CD4-positive, alpha-beta T cell treated with Interleukin-2 at 100 ng/mL for 4 hours (primary cell): Measurements from ENCODE around the gene ATP4A.
A peak's percentile ranks its signal among the peaks of the same experiment; 100 is the strongest.

Source experiments
- DNase-seq: peaks from one replicate; pipeline ENCODE4 v3.0.0-alpha.2; 2020; ENCODE audit warnings: low spot score

The ATP4A gene

GRCh38 chr19:35565016-35565856 is 1.8 kb upstream of the ATP4A start:
- DNase-seq = no peak

DNA sequence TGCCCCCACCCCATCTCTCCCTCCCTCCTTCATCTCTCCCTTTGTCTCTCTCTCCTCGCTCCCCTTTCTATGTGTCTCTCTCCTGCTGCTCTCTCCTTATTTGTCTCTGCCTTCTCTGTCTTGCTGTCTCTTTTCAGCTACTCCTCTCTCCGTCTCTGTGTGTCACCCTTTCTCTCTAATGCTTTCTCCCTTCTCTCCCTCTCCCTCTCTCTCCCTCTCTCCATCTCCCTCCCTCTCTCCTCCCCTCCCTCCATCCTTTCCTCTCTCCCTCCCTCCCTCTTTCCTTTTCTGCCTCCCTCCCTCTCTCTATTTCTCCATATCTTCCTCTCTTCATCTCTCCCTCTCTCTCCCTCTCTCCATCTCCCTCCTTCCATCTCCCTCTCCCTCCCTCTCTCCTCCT is 682 bp downstream of the ATP4A start:
- DNase-seq = no peak

DNA sequence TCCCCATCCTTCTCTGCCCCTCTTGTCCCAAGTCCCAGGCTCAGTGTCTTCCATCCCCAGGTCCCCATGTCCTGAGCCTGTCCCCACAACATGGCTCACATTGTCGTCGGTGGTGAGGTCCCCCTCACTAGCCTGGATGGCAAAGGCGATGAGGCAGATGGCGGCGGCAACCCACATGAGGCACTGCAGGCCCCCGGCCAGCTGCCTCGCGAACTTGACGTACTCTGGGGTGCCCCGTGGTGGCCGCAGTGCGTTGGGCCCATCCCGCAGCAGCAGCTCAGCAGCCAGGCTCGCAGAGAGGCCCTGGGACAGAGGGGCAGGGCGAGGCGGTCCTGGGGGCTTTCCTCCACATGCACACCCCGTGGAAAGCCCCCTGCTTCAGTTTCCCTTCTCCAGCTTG is 1.1 kb downstream of the ATP4A start:
- DNase-seq = no peak

DNA sequence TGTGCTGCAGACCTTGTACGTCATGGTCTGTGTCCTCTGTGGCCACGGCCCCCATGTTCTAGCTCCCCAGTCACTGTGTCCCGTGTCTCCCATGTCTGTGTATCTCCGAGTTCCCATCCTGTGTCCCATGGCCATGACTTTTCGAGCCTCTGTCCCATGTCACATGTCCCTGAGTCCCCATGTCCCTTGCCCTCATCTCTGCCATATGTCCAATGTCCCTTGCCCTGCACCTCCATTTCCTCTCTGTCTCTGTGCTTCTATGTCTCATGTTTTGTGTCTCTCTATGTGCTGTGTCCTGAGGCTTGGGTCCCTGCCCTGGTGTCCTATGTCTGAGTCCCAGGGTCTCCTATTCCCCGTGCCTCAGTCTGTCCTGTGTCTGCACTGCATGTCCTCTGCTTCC is 2.0 kb downstream of the ATP4A start:
- DNase-seq = no peak

DNA sequence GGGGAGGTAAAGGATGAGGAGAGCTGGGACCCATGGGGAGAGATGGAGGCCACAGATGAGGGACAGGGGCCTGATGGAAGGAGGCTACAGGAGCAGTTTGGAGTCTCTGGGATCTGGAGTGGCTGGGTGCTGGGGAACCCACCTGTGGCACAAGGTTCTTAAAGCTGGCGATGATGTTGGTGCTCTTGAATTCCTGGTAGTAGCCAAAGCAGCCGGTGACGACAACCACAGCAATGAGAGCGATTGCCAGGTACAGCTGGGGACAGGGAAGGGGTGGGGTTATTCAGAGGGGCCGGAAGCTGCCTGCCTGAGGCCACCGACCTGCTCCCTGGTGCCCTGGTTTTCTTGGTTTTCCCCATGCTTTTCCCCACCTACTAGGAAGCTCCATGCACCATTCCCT is 2.8 kb downstream of the ATP4A start:
- DNase-seq = no peak

DNA sequence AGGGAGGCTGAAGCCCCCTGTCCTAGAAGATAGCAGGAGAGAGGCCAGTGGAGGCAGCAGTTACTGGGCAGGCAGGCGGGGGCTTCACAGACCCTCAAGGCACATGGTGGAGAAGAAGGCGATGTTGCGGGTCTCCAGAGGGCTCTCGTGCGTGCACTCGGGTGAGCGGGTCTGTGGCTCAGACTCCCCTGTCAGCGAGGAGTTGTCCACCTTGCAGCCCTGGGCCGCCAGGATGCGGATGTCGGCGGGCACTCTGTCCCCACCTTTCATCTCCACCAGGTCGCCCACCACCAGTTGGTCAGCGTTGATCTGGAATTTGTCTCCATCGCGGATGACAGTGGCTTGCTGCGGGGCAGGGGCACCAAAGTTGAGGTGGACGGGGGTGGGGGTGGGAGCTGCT is 3.2 kb downstream of the ATP4A start:
- DNase-seq = no peak

- no peak for DNase-seq
Measured at GRCh38 chr19:35559781-35560180, 3.7 kb downstream of the ATP4A start.

DNA sequence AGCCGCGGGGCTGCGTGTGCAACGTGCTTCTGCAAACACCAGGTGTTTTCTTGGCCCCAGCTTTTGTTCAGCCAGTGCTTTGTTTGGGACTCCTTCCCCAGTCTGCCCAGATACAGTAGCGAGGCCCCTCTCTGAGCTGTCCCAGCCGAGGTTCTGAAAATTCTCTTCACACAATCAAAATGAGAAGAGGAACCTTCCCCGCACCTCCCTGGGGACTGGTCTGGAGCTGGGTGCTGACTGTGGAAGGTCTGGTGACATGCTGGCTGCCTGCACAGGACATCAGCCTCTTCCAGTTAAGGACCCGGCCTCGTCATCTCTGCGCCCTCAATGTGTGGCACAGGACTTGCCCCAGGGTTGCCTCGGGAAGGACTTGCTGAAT is 4.2 kb downstream of the ATP4A start:
- no peak for DNase-seq

- DNase-seq = no peak
Measured at GRCh38 chr19:35558400-35559280, 4.8 kb downstream of the ATP4A start.

GRCh38 chr19:35557539-35558399 is 5.7 kb downstream of the ATP4A start:
- DNase-seq = peak; percentile 29

GRCh38 chr19:35556846-35557538 is 6.5 kb downstream of the ATP4A start:
- DNase-seq = no peak

- DNase-seq = no peak
Measured at GRCh38 chr19:35556025-35556590, 7.3 kb downstream of the ATP4A start.

DNA sequence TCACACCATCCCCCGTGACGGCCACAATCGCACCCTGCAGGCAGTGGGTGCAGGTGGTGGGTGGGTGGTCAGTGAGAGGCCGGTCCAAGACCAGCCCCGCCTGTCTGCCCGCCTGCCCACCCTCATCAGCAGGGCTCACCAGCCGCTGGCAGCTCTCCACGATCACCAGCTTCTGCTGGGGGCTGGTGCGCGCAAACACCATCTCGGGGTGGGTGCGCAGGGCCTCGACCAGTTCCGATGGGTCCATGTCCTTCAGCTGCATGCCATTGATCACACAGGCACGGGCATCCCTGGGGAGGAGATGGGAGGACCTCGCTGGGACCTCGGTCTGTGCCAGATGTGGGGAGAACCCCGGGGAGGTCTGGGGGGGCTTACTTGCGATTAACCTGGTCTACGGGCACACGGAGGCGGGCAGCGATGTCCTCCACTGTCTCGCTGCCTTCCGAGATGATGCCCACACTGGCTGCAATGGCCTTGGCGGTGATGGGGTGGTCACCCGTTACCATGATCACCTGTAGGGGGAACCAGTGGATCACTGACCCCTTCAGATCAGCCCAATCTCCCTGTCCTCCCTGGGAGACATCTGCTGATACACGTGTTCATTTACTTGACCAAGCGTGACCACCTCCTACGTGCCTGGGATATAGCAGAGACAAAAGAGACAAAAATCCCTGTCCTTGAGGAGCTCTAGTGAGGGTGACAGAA is 8.0 kb downstream of the ATP4A start:
- no peak for DNase-seq

GRCh38 chr19:35554076-35554475 is 9.4 kb downstream of the ATP4A start:
- no peak for DNase-seq

- no peak for DNase-seq
Measured at GRCh38 chr19:35553385-35554000, 10.0 kb downstream of the ATP4A start.

GRCh38 chr19:35552534-35553384 is 10.7 kb downstream of the ATP4A start:
- no peak for DNase-seq

DNA sequence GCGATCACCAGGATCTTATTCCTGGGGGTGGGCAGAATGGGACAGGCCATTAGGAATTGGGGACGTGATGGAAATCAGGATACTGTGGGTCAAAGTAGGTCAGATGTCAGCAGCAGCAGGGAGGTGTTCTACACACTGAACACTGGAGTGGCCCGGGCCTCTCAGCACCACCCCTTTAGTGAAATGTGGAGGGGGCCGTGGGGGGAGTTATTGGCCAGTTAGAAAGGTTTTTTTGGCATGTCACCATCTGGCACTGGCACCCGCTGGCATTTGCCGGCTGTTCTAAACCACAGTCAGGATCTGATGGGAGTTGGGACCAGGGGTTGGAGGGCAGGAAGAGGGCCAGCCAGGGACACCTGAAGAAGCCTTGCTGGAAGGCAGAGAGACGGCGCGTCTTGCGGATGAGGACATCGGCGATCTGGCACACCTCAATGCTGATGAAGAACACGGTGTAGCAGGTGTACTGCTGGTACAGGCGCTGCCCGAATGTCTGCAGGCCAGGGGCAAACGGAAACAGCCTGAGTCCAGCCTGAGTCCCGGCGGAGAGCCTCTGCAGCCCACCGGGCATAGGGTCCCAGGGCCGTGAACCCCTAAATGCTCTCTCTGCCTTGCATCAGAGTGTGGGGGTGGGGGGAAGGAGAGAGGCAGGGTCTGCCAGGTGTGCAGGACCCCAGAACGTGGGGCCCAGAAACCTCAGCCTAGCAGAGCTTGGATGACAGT is 12.2 kb downstream of the ATP4A start:
- DNase-seq = no peak

DNA sequence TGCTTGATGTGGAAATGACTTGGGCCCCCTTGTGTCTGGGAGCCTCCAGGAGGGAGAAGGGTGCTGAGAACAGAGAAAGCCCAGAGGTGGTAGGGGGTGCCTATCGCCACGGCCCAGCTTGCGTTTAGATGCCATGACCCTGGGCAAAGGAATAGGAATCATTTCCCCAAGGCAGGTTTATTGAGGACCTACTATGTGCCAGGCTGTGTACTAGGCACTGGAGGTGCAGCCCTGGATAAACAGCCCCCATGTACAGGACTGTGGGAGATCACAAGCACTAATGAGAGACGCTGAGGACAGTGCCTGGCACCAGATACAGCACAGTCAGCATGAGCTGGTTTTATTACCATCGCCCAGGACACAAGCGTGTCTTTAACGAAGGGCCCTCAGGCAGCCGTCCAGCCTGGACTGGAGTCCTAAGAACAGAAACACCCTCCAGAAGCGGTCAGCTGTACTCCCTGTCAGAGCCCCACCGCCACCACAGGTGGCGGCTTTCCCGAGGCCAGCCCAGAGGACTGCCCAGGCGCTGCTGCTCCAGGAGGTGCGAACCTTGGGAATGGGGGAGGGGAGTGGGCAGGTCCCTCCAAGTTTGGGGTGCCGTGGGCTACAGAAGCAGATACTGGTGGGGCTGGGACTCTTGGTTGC is 13.5 kb downstream of the ATP4A start:
- DNase-seq = no peak
